SU-DHL-6 (cell line): ENCODE measurements around the gene MTERF4.

Experiments used
- H2AFZ ChIP-seq: fragments of 200-600 bp; sonication (generic); 2 replicates; pipeline ENCODE4 v1.6.1; 2014; ENCODE audit warnings: low read depth, mild to moderate bottlenecking, moderate library complexity, mixed read lengths, antibody characterized with exemption, low read length; ENCODE audit not compliant: severe bottlenecking
- H3F3A ChIP-seq: fragments of 200-600 bp; shearing (Covaris generic); 2 replicates; pipeline ENCODE4 v1.6.0; 2016; ENCODE audit warnings: antibody characterized with exemption, mild to moderate bottlenecking; ENCODE audit not compliant: insufficient read depth
- H3K27ac ChIP-seq: fragments of 200-600 bp; sonication (generic); 2 replicates; pipeline ENCODE4 v1.5.1; 2016; ENCODE audit warnings: low read depth, mild to moderate bottlenecking, low read length, moderate library complexity, mixed read lengths
- H3K27me3 ChIP-seq: fragments of 200-600 bp; sonication (generic), shearing (Covaris generic); 2 replicates; pipeline ENCODE4 v1.6.0; 2014; ENCODE audit warnings: mild to moderate bottlenecking, low read length
- H3K36me3 ChIP-seq: fragments of 200-600 bp; sonication (generic); 2 replicates; pipeline ENCODE4 v1.6.1; 2014; ENCODE audit warnings: mild to moderate bottlenecking, low read length, mixed read lengths
- H3K4me2 ChIP-seq: fragments of 300-600, 200-600 bp; shearing (Covaris generic), sonication (generic); 2 replicates; pipeline ENCODE4 v1.6.0; 2014; ENCODE audit warnings: low read length, low read depth, mild to moderate bottlenecking; ENCODE audit not compliant: poor library complexity, severe bottlenecking
- H3K4me3 ChIP-seq: fragments of 200-600 bp; sonication (generic); 2 replicates; pipeline ENCODE4 v1.5.1; 2014; ENCODE audit warnings: antibody characterized with exemption, low read length, mild to moderate bottlenecking, mixed read lengths; ENCODE audit not compliant: insufficient read depth, poor library complexity, severe bottlenecking
- H3K79me2 ChIP-seq: fragments of 200-600 bp; sonication (generic); 2 replicates; pipeline ENCODE4 v1.6.1; 2014; ENCODE audit warnings: mild to moderate bottlenecking, low read length, moderate library complexity; ENCODE audit not compliant: insufficient read depth
- H3K9ac ChIP-seq: fragments of 200-600 bp; sonication (generic); 2 replicates; pipeline ENCODE4 v1.7.0; 2014; ENCODE audit warnings: mild to moderate bottlenecking, low read length
- H3K9me2 ChIP-seq: fragments of 200-600 bp; sonication (generic); replicated peaks from 2 replicates; pipeline ENCODE4 v1.6.1; 2014; ENCODE audit warnings: low read length; ENCODE audit not compliant: insufficient read depth
- H3K9me3 ChIP-seq: fragments of 200-600 bp; sonication (generic); 2 replicates; pipeline ENCODE4 v1.6.1; 2014; ENCODE audit warnings: low read length, mixed read lengths; ENCODE audit not compliant: insufficient read depth
- H4K20me1 ChIP-seq: fragments of 200-600 bp; sonication (generic); 2 replicates; pipeline ENCODE4 v1.6.1; 2014; ENCODE audit warnings: low read depth, mild to moderate bottlenecking, antibody characterized with exemption, low read length, moderate library complexity, mixed read lengths
- EZH2phosphoT487 ChIP-seq: fragments of 200-600 bp; sonication (generic), shearing (Covaris generic); conservative IDR thresholded peaks from 2 replicates; pipeline ENCODE4 v1.6.1; 2018; ENCODE audit warnings: mild to moderate bottlenecking, antibody characterized with exemption, low read length, moderate library complexity, mixed read lengths
- TF ChIP-seq, protein P1 (sequence below): fragments of 200-600 bp; sonication (generic); IDR thresholded peaks from one replicate; pipeline ENCODE4 v1.5.1; 2017; ENCODE audit warnings: antibody characterized with exemption, mild to moderate bottlenecking, low read length, moderate library complexity; ENCODE audit not compliant: insufficient read depth, poor library complexity, severe bottlenecking

MTERF4 gene

DNA sequence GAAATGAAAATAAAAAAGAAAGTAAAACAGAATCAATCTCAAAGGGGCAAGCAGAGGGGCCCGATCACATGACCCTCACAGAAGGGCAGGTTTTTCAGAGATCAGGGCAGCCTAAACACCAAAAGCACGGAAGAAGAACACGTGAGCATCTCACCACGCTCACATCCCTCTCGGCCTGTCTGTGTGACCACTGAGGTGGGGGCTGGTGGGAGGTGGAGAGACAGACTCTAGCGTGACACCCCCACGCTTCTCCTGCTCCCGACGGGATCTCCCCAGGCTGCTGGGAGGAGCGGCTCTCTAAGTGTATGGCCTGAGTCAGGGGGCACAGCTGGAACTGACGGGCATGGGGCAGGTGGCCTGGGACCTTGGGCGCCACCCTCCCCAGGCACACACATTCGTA lies 23.5 kb upstream of the MTERF4 start:
- 0 out of 2 replicates have a peak, but pooled peaks cover 4% of the 10 kb centered on the region for H3F3A ChIP-seq
- no peak for TF ChIP-seq EZH2phosphoT487
- TF ChIP-seq, protein P1, sequence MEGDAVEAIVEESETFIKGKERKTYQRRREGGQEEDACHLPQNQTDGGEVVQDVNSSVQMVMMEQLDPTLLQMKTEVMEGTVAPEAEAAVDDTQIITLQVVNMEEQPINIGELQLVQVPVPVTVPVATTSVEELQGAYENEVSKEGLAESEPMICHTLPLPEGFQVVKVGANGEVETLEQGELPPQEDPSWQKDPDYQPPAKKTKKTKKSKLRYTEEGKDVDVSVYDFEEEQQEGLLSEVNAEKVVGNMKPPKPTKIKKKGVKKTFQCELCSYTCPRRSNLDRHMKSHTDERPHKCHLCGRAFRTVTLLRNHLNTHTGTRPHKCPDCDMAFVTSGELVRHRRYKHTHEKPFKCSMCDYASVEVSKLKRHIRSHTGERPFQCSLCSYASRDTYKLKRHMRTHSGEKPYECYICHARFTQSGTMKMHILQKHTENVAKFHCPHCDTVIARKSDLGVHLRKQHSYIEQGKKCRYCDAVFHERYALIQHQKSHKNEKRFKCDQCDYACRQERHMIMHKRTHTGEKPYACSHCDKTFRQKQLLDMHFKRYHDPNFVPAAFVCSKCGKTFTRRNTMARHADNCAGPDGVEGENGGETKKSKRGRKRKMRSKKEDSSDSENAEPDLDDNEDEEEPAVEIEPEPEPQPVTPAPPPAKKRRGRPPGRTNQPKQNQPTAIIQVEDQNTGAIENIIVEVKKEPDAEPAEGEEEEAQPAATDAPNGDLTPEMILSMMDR, result no peak
- H3K27me3 ChIP-seq, result no peaks in the 10 kb centered on the region
- peaks cover 13% of the 10 kb centered on the region for H3K36me3 ChIP-seq
- no peaks in the 10 kb centered on the region for H4K20me1 ChIP-seq
- H3K9me3 ChIP-seq, result no peaks in the 10 kb centered on the region; the same call in 1 of the 2 replicates
- no peaks in the 10 kb centered on the region for H3K9me2 ChIP-seq
- H3K9ac ChIP-seq, result no peak overlapping the region
- H3K4me2 ChIP-seq, result no peak overlapping the region
- H3K79me2 ChIP-seq, result no peaks in the 10 kb centered on the region
- H3K4me3 ChIP-seq, result no peak overlapping the region
- H3K27ac ChIP-seq, result no peak overlapping the region
- H2AFZ ChIP-seq, result no peak overlapping the region

DNA sequence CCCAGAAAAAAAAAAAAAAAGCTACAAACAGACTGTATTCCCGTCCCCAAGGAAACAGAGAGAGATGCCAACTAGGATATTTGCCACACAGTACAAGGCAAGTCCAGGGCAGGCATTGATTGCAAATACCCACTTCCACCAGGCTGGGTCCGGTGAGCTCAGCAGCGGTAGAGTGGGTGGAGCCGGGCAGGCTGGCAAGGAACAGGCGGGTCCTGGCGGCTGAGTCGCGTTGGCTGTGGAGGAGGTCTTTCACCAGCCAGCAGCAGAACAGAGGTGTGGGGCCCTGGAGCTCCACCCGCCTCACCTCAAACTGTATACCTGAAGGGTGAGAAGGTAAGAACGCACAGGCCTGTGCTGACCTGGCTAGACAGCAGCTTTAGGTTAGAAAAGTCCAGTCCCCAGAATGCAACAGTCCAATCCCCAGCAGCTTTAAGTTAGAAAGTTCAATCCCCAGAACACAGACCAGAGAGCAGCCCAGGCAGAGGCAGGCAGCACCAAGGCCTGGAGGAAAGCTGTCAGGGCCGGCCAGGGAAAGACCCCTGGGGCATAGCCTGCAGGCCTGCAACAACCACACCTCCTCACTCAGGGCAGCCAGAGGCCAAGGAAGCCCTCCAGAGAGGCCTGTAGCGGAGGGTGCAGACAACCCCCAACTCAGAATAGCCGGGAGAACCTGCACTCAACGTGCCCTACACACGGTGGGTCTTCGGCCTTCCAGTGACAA lies 21.9 kb upstream of the MTERF4 start:
- H3K4me3 ChIP-seq, result no peak overlapping the region
- peaks cover 15% of the 10 kb centered on the region for H3K36me3 ChIP-seq
- no peaks in the 10 kb centered on the region for H3K27me3 ChIP-seq
- H3K9me2 ChIP-seq, result no peaks in the 10 kb centered on the region
- no peaks in the 10 kb centered on the region for H3K79me2 ChIP-seq
- H3K4me2 ChIP-seq, result no peak overlapping the region
- H3K9ac ChIP-seq, result no peak overlapping the region
- no peak overlapping the region for H2AFZ ChIP-seq
- no peak overlapping the region for H3K27ac ChIP-seq
- 0 out of 2 replicates have a peak, but pooled peaks cover 4% of the 10 kb centered on the region for H3F3A ChIP-seq
- no peaks in the 10 kb centered on the region for H4K20me1 ChIP-seq
- TF ChIP-seq EZH2phosphoT487, result no peak
- TF ChIP-seq, protein P1, result no peak
- H3K9me3 ChIP-seq, result no peaks in the 10 kb centered on the region; the same call in 1 of the 2 replicates

DNA sequence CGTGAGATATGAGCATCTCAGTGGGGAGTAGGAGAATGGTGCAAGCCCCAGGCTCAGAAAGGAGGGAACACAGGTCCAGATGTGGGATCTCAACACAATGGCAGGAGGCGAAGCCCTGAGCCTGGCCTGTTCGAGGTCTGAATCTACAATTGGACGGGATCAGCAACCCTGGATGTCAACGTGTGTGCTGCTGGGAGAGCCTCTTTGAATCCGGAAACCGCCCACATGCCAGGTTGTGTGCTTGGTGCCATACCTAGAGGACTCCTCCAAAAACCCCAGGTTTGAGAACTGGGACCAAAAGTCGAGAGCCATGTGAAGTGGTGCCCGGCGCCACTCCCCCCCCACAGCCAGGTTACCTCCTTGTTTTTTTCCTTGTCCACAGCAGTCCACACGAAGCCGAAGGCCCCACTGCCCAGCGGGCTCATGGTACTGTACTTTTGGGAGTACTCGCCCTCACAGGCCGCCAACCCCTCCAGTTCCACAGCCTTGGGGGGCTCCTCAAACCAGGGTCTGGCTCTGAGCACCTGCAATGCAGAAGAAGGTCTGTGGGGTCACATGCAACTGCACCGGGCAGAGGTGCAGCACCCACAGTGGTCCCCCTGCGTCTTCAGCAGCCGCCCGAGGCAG lies 20.4 kb upstream of the MTERF4 start:
- TF ChIP-seq, protein P1, result no peak
- TF ChIP-seq EZH2phosphoT487, result no peak
- Histone ChIP-seq H3K9ac (no peak overlapping the region), H3K4me3 (no peak overlapping the region), H3K79me2 (no peaks in the 10 kb centered on the region), H3F3A (0 out of 2 replicates have a peak, but pooled peaks cover 4% of the 10 kb centered on the region), H3K27me3 (no peaks in the 10 kb centered on the region), H3K36me3 (peaks cover 15% of the 10 kb centered on the region), H3K4me2 (no peak overlapping the region), H3K27ac (no peak overlapping the region), H3K9me2 (no peaks in the 10 kb centered on the region), H2AFZ (no peak overlapping the region), H4K20me1 (no peaks in the 10 kb centered on the region), H3K9me3 (no peaks in the 10 kb centered on the region; the same call in 1 of the 2 replicates)
